NCI-H2227 (cell line): ENCODE data around the gene DDI2.
A peak's percentile ranks its signal among the peaks of the same experiment; 100 is the strongest.
"Not testable (repeated sequence)": the region's sequence is repeated elsewhere in the genome, so short reads cannot be mapped to it uniquely, and the experiment has no call there.

Source experiments
- DNase-seq: peaks from one replicate; lab custom pipeline; 2025; ENCODE audit not compliant: unreplicated experiment; lab: John Stamatoyannopoulos, UW

Gene DDI2

DNA sequence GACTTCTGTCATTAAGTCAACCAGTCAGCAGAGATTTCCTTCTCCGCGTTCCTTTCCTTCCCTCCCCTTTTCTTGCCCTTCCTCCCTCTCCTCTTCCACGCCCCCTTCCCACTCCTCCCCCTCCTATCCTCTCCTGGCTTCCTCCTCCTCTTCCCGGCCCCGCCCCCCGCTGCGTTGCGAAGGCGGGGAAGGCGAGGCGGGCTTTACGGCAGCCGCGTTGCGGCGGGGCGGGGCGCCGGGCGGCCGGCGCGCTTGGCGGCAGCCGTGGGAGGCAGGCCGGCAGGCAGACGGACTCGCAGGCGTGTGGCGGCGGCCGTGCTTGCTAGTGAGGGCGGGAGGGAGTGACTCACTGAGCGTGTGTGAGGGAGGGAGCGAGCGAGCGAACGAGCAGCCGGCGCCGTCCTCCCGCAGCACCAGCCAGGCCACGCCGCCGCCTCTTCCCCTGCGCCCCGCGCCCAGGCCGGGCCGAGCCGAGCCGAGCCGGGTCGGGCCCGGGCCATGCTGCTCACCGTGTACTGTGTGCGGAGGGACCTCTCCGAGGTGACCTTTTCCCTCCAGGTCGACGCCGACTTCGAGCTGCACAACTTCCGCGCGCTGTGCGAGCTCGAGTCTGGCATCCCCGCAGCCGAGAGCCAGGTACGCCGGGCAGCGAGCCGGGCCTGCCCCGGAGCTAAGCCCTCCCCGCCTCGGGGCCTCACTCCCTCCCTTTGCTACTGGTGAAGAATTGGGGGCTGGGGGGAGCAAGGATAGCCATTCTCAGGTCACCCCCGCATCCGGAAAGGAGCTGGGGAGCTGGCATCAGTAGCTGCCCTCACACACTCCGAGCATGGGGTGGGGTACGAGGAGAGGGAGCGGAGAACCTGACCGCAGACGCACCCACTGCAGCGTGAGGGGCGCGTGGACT is at the start of gene DDI2:
TSS of gene DDI2 (plus strand) at position 286 of the 904 bp plus-strand sequence. CDS start at position 499, 213 bp downstream.
- DNase-seq: peak; percentile 99

DNA sequence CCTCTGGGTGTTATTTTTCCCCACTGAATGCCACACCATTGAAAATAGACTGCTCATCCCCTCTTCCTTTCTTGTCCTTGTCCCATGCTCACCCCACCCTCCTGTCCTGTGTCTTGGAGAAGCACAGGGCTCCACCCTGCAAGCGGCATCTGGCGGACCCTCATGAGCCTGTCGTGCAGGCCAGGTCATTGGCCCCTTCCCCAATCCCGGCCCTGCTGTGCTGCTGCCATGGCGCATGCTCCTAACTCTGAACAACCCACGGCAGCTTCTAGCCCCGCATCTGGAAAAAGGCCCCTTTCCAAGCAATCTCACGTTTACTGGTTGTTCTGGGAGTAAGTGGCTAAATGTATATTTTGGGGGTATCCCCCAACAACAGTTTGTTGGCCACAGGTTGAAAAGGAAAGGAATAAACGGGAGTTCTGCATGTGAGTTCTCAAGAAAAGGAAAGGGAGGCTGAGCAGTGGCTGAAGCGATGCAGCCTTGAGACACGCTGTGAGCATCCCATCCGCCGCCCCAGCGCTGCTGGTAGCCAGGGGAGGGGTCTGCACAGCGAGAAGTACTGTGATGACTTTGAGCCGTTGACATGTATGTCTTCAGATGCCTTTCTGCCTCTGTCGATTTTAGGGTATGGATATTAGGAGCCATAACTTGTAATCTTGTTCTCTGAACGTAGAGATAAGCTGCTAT is 48.7 kb upstream of the DDI2 start:
- DNase-seq: no peak

DNA sequence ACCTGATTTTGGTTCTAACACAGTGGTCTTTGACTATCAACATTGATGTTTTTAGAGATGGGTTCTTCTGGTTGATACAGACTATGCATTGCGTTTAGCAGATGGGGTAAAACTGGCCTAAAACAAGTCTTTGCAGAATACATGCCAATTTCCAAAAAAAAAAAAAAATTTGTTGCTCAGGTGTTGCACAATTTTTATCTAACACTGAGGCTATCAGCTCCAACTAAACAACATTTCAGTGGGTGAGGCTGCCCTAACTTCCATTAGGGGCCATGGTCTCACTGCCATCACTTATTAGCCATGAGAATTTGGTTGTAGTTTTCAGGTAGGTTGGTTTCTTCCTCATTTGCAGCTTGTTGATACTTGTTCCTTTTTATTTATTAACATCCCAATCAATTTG is 46.4 kb upstream of the DDI2 start:
- DNase-seq: no peak

DNA sequence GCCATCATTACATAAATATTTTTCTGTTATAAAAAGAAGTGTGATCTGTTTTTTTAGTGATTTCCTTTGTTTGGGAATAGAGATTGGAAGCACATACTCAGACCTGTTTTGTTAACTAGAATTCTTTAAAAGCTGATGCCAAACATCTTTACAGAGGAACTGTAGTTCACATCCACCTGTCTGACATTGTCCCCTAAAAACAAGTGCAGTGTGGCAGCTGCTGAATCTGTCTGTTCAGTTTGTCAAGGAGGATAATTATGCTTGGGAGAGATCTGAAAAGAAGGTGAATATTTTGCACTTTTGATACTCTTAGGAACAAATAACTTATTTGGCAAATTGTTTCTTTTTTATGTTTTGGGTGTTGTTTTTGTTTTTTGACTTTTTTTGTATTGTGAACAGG is 46.0 kb upstream of the DDI2 start:
- no peak for DNase-seq

DNA sequence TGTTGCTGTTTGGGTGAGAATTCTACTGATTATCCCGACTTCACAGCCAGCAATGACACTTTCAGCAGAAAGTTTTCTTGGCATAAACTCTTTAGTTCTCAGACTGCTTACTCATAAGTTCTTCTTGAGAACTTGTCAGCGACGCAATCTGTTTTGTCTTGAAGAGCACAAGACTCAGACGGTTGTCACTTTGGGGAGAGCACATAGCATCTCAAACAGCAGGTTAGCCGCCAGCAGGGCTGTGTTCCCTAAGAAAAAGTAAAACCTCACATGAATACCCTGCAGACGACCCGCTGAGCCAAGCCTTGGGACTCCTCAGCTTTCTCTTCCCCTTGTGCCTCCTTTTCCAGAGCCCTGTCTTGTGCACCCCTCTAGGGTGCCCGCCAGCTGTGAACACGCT is 43.8 kb upstream of the DDI2 start:
- DNase-seq: no peak

DNA sequence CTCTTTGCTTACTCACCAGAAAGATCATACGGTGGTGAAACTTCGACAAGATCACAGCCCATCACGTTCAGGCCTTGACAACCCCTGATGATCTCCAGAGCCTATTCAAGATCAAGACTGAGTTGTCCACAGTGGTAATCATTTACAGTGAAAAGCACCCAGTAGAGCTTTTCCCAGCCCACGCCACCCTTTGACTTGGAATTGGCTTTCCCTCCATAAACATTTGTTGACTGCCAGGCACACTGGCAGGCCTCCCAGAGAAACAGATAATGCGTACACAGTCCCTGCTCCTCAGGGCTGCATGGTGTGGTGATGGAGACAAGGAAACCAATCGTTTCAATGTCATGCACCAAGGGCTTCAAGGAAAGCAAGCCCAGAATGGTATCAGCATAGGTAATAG is 42.5 kb upstream of the DDI2 start:
- no peak for DNase-seq

DNA sequence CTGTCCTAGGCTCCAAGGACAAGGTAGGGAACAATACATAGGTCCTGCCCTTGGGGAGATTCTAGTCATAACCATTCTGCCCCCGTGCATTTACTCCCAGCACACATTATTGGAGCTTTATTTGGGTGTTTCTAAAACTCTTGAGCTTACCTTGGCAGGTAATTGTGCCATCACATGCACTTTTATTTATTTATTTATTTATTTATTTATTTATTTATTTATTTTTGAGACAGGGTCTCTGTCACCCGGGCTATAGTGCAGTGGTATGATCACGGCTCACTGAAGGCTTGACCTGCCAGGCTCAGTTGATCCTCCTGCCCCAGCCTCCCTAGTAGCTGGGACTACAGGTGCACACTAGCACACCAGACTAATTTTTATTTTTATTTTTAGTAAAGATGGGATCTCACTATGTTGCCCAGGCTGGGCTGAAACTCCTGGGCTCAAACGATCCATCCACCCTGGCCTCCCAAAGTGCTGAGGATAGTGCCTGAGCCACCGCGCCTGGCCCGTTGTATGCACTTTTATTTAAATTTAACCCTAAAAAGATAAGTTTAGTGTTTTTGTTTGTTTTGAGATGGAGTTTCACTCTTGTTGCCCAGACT is 41.6 kb upstream of the DDI2 start:
- no peak for DNase-seq

DNA sequence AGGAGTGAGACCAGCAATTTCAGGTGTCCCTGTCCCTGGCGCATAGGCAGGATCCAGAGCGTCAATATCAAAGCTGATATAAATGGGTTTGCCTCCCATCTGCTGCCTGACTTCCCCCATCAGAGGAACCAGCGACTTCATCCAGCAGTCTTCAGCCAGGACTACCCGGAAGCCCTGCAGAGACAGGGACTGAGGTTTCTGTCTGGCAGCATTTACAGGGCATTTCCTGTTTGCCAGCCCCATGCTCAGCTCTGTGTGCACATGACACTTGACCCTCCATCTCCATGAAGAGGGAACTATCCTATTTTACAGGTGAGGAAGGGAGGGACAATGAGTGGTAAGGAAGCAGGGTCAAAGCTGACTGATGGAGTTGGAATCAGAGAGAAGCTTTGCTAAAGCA is 39.6 kb upstream of the DDI2 start:
- DNase-seq: no peak

DNA sequence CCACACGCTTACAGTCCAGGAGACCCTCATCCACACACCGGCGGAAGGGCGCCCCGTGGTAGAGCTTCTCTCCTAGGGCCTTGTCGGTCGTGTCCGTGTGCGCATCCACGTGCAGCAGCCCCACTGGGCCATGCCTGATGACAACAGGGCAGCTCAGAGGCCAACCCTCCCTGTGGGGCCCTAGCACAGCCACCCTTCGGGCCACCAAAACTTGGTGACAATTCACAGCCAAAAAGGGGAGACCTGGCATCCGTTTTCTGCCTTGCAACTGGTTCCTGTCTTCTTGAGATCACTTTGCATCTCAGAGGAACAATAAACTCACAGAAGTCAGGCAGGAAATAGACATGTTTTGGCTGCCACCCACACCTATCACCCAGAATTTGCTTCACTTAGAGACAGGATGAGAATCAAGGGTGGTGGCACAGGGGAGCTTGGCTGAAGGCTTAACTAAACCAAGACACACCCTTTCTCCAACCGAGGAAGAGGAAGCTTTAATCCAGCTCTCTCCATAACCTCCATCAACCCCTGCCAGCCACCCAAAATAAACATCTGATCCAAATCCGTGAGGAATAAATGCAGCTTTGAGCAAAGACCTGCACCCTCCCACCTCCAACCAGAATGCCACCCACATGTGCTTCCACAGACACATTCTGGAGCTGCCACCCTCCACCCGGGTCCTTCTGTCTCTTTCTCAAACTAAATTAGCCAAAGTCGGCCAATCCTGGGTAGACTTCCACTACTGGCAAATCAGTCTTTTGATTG is 38.2 kb upstream of the DDI2 start:
- DNase-seq: no peak

DNA sequence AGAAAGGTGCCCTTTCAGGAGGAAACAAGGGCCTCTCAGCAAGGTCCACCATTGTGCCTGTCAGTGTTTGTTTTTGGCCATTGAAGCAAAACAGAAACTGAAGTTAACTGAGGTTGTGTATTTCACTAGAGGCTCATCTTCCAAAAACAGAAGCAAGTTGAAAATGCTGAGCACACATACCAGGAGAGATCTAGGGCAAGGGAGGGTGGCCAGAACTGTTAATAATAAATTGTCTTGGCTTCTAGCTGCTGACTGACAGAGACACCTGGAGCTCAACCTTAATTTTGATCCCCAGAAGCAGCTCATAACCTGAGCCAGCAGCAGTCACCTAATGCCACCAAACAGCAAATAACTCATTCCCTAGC is 37.6 kb upstream of the DDI2 start:
- DNase-seq: no peak

DNA sequence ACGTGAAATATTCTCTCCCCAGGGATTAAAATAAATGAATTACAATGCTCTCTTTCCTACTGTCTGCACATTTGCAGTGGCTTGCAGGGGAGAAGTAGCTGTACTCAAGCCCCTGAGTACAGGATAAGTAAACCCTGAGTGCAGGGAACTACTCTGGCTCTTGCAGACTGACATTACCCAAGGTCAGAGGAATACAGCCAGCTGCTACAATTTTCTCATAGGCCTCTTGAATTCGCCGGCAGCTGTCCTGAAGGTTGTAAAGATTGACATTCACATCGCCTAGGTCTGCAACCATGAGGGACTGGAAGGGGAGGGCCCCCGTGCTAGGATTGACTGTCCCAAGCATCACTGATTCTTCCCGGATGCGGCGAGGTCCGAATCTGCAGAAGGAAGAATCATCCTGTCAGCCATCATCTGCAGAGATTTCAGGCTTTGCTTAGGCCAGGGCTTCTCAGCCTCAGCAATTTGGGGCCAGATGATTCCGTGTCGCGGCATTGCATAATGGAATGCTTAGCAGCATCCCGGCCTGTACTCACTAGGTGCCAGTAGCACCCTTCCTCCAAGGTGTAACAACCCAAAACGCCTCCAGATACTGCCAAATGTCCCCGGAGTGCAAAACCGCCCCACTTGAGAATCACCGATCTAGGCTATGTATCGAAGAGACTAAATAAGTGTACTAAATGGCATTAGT is 34.1 kb upstream of the DDI2 start:
- DNase-seq: no peak

DNA sequence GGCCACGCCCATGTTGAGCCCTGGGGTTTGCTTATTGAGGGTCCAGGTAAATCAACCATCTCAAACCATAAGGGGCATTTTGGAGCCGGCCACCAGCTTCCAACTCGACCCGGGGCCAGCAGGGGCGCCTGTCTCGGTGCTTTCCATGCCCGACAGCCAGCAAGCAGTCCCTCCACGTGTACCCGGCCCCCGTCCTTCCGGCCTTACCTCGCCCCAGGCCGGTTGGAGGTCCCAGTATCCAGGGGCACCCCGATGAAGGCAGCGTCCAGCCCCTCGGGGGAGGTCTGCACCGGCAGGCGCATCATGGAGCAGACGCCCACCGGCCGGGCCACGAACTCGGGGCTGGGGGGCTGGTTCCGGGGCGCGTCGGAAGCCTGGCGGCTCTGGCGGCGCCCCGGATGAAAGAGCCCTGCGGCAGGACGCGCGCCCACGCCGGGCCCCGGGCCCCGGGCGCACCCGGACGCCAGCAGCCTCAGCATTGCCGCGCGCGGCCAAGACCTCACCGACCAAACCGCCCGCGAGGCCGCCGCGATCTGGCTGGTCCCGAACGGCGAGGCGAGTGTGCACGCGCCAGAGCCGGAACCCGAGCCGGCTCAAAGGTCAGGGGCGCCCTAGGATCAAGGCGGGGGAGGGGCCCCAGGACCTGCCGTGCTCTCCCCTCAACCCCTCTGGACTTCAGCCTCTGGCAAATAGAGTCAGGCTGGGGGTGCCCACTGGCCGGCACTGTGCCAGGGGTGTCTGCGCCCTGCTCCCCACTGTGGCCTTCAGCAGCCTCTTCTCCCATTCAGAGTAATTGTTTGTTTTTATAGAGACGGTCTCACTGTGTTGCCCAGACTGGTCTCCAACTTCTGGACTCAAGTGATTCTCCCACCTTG is 32.5 kb upstream of the DDI2 start, which contains the start of gene AGMAT:
TSS of gene AGMAT (minus strand) at position 563 of the 875 bp plus-strand sequence. CDS start at position 479, 84 bp downstream.
- DNase-seq: peak; percentile 31

DNA sequence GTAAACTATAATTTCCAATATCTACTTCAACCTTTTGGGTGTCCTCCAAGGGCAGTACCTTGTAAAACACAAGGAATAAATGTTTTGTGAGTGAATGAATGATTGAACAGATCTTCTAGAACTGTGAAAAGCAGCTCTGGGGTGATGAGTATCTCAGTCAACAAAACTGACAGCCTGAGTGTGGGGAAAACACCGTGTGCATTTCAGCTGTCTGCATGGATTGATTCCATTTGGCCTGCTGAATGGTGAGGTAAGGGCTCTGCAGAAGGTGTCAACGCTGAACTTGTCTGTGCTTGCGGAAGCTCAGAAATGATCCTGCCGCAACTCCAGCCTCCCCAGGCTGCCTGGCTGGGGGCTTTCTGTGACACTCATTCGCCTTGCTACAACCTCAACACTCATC is 25.0 kb upstream of the DDI2 start:
- no peak for DNase-seq

DNA sequence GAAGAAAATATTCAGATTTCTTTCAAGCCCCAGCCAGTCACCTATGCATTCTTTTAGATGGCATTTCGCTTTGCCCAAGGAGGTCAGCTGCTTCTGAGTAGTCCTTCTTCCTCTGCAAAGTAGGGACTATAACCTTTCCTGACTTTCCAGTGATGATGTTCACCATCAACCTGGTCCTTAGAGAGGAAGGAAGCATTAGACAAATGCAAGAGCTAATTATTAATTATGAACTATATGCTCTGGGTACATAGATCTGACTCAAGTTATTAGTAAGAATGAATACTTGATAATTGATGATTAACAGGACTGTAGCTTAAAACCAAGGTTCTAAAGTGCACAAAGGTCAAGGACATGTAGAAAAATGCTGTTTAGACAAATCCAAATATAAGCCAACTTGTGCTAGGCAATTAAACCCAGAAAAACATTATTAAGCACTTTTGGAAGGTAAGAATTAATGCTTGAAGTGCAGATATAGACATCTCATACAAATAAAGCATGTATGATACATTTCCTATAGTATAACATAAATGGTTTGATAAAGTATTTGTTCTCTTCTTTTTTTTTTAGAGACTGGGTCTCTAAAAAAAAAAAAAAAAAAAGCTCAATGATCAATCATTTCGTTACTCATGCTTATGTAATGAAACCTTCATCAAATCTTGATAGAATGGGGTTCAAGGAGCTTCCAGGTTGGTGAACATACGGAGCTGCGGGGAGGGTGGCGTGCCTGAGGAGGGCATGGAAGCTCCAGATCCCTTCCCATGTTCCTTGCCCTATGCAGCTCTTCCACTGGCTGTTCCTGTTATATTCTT is 21.2 kb upstream of the DDI2 start:
- no peak for DNase-seq

DNA sequence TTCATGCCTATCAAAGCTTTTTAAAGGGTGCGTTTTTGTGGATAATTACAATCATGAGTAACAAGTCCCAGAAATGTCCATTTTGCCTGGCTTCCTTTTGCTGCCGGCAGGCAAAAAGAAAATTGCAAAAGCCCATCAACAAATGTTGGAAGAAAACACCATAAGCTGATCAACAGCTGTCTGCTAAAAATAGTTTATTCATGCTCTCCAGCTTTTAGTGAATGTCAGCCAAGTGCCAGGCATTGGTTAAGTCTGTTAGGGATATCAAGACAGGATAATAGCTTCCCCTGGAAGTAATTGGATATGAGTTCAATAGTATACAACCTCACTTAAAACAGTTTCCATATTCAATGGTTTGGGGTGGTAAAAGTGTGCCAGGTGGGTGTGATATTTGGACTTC is 18.8 kb upstream of the DDI2 start:
- no peak for DNase-seq

DNA sequence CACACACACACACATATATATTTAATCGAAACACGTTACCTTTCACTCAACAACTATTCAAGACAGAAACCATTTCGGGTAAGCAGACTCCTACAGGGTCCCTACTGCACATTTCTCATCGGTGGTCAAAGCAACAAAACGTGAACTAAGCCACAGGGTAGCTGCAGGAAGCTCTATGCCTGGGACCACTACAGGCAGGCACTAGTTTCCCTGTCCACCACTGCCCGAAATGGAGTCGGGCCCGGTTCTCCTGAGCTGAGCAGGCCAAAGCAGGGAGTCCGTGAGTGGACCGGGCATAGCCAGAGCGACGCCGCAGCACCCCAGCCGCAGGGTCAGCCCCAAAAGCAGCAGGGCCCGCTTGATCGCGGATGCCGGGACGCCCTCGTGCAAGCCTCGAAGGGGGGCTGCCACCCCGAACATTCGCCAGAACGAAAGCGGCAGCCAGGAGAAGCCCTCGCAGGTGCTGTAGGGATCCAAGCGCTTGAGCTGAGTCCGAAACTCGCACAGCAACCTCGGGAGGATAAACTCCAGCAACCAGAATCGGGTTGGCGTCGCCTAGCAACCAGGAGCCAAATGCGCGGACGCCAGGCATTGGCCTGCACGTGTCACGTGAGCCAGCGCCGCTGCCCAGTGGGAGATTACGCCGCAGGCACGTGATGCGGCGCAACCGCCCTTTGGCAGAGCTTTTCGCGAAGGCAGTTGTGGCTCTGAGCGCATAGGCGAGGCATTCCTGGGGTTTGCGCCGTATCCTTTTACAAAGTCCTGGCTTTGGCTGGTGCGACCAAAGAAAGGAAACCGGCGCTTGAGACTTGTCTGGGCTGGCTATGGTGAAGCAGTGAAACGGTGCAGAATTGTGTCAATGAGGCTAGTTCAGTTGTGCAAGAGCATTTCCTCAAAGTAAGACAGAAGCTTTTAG is 13.9 kb upstream of the DDI2 start:
- DNase-seq: peak; percentile 99

DNA sequence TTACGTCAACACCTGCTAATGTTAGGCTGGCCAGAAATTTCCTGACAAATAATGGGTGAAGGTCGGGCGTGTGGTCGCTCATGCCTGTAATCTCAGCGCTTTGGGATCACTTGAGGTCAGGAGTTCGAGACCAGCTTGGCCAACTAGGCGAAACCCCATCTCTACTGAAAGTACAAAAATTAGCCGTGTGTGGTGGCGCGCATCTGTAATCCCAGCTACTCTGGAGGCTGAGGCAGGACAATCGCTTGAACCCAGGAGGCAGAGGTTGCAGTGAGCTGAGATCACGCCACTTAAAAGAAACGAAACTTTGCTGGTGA is 13.3 kb upstream of the DDI2 start:
- DNase-seq: not testable (repeated sequence)

DNA sequence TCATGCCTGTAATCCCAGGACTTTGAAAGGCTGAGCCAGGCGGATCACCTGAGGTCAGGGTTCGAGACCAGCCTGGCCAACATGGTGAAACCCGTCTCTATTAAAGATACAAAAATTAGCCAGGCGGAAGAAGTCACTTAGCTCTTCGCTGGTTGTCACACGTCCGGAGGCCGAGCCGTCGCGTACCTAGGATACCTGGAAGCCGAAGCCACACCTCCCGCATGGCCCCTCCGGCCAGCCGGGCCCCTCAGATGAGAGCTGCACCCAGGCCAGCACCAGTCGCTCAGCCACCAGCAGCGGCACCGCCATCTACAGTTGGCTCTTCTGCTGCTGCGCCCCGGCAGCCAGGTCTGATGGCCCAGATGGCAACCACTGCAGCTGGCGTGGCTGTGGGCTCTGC is 12.9 kb upstream of the DDI2 start:
- not testable (repeated sequence) for DNase-seq
